Left ventricle myocardium inferior (tissue), 1 donor: ENCODE data around the gene AMN. TPM values are rescaled to one million over a fixed set of nuclear protein-coding genes. Genes with fewer than 3 reads are reported as not detected.

Source experiments
- DNase-seq: peaks from one replicate; pipeline ENCODE4 v3.0.0-alpha.2; 2020
- H3K27ac ChIP-seq: fragments of 200-600 bp; replicated peaks from 2 replicates; pipeline ENCODE4 v1.8.0; 2021
- H3K27me3 ChIP-seq: fragments of 200-600 bp; 2 replicates; pipeline ENCODE4 v1.8.0; 2021; ENCODE audit warnings: low read depth
- H3K36me3 ChIP-seq: fragments of 200-600 bp; 2 replicates; pipeline ENCODE4 v1.8.0; 2021
- H3K4me1 ChIP-seq: fragments of 200-600 bp; 2 replicates; pipeline ENCODE4 v1.8.0; 2021
- H3K4me3 ChIP-seq: fragments of 200-600 bp; 2 replicates; pipeline ENCODE4 v1.8.0; 2021; ENCODE audit warnings: mild to moderate bottlenecking, moderate library complexity
- H3K9me3 ChIP-seq: fragments of 200-600 bp; replicated peaks from 2 replicates; pipeline ENCODE4 v1.8.0; 2021
- intact Hi-C: fragments of 100-400 bp; cut with micrococcal nuclease; formaldehyde crosslinking; loops from one replicate; pipeline ENCODE4 v1.11.0; 2022
- total RNA-seq: library from RNA; stranded (reverse); fragmentation: NEBNext Ultra II Directional; extraction: Animal tissue kit (Norgen Biotek cat#: 25700); gene quantifications from one replicate; pipeline ENCODE4 v1.2.1, GENCODE V29; 2021
- TF ChIP-seq, protein P1 (sequence below): fragments of 200-600 bp; IDR thresholded peaks from 2 replicates; pipeline ENCODE4 v1.8.0; 2021; ENCODE audit warnings: antibody characterized with exemption, mild to moderate bottlenecking, borderline replicate concordance
- donor health status: DM: no; HTN: yes; CAD: no; lungs with severe emphysema.

AMN gene
- total RNA-seq, 1 donor from 2014 or later: not detected

DNA sequence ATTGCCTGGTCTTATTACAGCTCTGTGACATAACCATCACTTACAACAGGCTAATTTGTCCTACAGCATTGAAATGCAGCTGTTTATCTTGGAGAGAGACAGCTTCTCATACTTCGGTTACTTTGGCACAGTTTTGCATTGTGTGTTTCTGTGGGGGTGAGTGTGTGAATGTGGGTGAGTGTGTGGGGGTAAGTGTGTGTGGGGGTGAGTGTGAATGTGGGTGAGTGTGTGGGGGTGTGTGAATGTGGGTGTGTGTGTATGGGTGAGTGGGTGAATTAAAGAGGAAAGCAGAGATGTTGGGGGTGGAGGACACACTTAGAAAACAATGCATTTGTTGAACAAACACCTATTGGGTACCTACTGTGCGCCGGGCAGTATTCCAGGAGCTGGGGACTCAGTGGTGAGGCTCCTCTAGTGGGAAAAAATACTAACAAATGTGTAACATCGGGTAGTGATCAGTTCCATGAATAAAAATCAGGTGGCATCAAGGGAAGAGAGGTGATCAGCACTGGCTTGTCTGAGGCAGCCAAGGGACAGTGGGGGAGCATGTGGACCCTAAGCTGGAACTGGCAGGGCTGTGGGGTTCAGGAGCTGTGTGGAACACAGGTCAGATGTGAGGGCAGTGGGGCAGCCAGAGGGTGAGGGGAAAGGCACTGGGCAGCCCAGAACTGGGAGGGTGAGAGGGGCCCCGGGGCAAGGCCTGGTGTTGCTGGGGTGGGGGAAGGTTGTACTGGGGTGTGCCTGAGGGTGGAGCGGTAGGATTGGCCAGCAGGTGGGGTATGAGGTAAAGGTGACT lies 44.1 kb upstream of the AMN start:
- Histone ChIP-seq H3K9me3 (no peaks in the 10 kb centered on the region), H3K27ac (no peak overlapping the region)

DNA sequence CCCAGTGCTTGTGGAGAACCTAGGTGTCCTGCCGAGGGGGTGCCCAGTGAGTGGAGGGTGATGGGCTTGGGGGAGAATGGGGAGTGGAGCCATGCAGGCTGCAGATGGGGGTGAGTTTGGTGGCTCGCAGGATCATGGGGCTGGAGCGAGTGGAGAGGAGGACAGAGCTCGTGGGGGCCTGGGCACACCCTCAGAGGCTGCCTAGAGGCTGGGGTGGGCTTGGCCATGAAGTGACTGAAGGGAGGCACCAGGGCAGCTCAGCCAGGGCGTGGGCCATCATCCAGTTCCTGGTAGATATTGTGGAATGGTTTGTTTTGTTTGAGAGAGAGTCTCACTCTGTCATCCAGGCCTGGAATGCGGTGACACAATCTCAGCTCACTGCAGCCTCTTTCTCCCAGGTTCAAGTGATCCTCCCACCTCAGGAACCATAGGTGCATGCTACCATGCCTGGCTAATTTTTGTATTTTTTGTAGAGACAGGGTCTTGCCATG lies 43.4 kb upstream of the AMN start:
- Histone ChIP-seq H3K27ac (no peak overlapping the region), H3K27me3 (no peaks in the 10 kb centered on the region), H3K4me1 (no peaks in the 10 kb centered on the region), H3K36me3 (peaks cover 24% of the 10 kb centered on the region), H3K4me3 (no peak overlapping the region), H3K9me3 (no peaks in the 10 kb centered on the region)
- intact Hi-C loops: no loop called here
- TF ChIP-seq, protein P1, sequence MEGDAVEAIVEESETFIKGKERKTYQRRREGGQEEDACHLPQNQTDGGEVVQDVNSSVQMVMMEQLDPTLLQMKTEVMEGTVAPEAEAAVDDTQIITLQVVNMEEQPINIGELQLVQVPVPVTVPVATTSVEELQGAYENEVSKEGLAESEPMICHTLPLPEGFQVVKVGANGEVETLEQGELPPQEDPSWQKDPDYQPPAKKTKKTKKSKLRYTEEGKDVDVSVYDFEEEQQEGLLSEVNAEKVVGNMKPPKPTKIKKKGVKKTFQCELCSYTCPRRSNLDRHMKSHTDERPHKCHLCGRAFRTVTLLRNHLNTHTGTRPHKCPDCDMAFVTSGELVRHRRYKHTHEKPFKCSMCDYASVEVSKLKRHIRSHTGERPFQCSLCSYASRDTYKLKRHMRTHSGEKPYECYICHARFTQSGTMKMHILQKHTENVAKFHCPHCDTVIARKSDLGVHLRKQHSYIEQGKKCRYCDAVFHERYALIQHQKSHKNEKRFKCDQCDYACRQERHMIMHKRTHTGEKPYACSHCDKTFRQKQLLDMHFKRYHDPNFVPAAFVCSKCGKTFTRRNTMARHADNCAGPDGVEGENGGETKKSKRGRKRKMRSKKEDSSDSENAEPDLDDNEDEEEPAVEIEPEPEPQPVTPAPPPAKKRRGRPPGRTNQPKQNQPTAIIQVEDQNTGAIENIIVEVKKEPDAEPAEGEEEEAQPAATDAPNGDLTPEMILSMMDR: no peak
- DNase-seq: no peak

More for the DNA sequence above, 44.1 kb upstream of the AMN start:
- H3K4me3 ChIP-seq: no peak overlapping the region
- TF ChIP-seq, protein P1: no peak
- intact Hi-C loops: no loop called here
- DNase-seq: no peak
- H3K27me3 ChIP-seq: no peaks in the 10 kb centered on the region
- H3K36me3 ChIP-seq: peaks cover 27% of the 10 kb centered on the region
- H3K4me1 ChIP-seq: no peaks in the 10 kb centered on the region

DNA sequence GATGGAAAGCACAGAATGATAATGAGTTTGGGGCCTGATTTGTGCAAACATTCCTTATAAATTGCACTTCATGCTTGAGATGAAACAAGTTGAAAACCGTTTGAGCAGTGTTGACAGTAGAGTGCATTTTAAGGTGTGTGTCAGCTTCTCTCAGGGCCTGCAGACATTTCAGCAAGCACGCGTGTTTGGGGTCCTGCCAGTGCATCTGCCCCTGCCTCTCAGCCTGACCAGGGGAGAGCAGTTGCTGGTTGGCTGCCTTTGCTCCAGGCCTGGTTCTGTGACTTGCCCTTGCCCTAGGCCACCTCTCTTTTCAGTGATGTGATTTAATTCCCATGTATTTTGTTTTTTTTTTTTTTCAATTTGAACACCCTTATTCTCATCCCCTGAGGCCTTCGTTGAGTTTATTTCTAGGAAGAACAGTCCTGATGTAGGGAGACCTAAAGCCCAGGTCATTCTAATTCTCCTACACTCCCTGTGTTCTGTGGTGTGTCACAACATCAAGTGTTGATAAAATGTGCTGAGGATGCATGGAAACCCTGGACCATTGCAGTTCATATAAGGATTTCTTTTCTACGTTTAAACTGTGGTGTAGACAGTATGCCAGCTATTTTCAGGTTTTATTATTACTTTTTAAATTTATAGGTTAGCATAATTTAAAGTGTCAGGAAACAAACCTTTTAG lies 40.1 kb upstream of the AMN start:
- TF ChIP-seq, protein P1: no peak
- Histone ChIP-seq H3K36me3 (peaks cover 14% of the 10 kb centered on the region), H3K27ac (no peak overlapping the region), H3K9me3 (no peaks in the 10 kb centered on the region), H3K4me1 (no peaks in the 10 kb centered on the region), H3K27me3 (no peaks in the 10 kb centered on the region), H3K4me3 (no peak overlapping the region)
- intact Hi-C loops: no loop called here
- no peak for DNase-seq

DNA sequence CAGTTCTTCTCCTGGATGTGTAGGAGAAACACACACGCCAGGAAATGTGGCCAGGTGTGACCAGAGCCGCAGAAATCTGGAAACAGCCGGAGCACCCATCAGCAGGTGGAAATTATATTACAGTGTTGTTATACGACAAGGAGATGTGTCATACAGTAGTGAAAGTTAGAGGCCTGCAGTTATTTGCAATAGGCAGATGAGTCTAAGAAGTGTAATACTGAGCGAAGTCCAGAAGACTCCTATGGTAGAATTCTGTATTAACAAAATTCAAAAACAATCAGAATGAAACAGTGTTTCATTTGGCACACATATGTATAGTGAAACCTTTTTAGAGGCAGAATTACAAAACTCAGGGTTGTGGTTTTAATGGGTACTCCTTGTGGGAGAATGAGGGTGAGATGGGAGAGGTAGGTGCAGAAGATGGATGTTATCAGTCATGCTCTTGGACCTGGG lies 39.3 kb upstream of the AMN start:
- H3K4me1 ChIP-seq: no peaks in the 10 kb centered on the region
- H3K27ac ChIP-seq: no peak overlapping the region
- H3K4me3 ChIP-seq: no peak overlapping the region
- peaks cover 16% of the 10 kb centered on the region for H3K36me3 ChIP-seq
- TF ChIP-seq, protein P1: no peak
- DNase-seq: no peak
- no peaks in the 10 kb centered on the region for H3K9me3 ChIP-seq
- no peaks in the 10 kb centered on the region for H3K27me3 ChIP-seq
- intact Hi-C loops: no loop called here

DNA sequence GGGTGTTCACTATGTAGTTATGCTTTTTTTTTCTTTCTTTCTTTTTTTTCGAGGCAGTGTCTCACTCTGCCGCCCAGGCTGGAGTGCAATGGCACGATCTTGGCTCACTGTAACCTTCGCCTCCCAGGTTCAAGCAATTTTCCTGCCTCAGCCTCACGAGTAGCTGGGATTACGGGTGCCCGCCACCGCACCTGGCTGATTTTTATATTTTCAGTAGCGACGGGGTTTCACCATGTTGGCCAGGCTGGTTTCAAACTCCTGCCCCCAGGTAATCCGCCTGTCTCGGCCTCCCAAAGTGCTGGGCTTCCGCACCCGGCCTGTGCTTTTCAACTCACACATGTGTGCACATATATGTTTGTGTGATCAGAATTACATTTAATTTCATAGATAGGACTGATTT lies 38.9 kb upstream of the AMN start:
- H3K4me1 ChIP-seq: no peaks in the 10 kb centered on the region
- H3K27me3 ChIP-seq: no peaks in the 10 kb centered on the region
- no peak for DNase-seq
- no peak overlapping the region for H3K4me3 ChIP-seq
- H3K36me3 ChIP-seq: peaks cover 19% of the 10 kb centered on the region
- TF ChIP-seq, protein P1: no peak
- intact Hi-C loops: no loop called here
- no peaks in the 10 kb centered on the region for H3K9me3 ChIP-seq
- no peak overlapping the region for H3K27ac ChIP-seq
